OCI-LY7 (cell line): ENCODE results near the gene HLA-DRB5. TPM values are rescaled to one million over a fixed set of nuclear protein-coding genes. Genes with fewer than 3 reads are reported as not detected.

Experiments
- BruUV-seq: library from RNA; stranded (reverse); fragments of 400-500 nt; replicated peaks from 2 replicates; lab custom pipeline; 2021; lab: Mats Ljungman, UMichigan
- CTCF ChIA-PET: fragments of 300-600 bp; sonication (Branson Sonifier 250); formaldehyde crosslinking; loops from one replicate; lab custom pipeline; 2022; ENCODE audit warnings: antibody characterized with exemption; ENCODE audit not compliant: unreplicated experiment; lab: Charles Lee
- POLR2A ChIA-PET: fragments of 300-600 bp; sonication (Branson Sonifier 250); formaldehyde crosslinking; loops from one replicate; lab custom pipeline; 2022; ENCODE audit warnings: antibody characterized with exemption; lab: Charles Lee
- DNase-seq: peaks from one replicate; pipeline ENCODE4 v3.0.0-alpha.2; 2015; ENCODE audit warnings: low spot score
- H2AFZ ChIP-seq: fragments of 200-600 bp; sonication (generic), shearing (Covaris generic); 2 replicates; pipeline ENCODE4 v1.6.1; 2014; ENCODE audit warnings: mild to moderate bottlenecking, antibody characterized with exemption, low read length, moderate library complexity
- H3K27ac ChIP-seq: fragments of 200-600 bp; sonication (generic); 2 replicates; pipeline ENCODE4 v1.5.1; 2014; ENCODE audit warnings: mixed run types, low read depth, mild to moderate bottlenecking, moderate library complexity, low read length, inconsistent platforms; ENCODE audit not compliant: poor library complexity, severe bottlenecking
- H3K36me3 ChIP-seq: fragments of 200-600 bp; sonication (generic); 2 replicates; pipeline ENCODE4 v1.6.1; 2014; ENCODE audit warnings: mild to moderate bottlenecking, antibody characterized with exemption, low read length, moderate library complexity, mixed read lengths; ENCODE audit not compliant: insufficient read depth
- H3K4me1 ChIP-seq: fragments of 200-600 bp; sonication (generic); 2 replicates; pipeline ENCODE4 v1.5.1; 2014; ENCODE audit warnings: mild to moderate bottlenecking, low read length; ENCODE audit not compliant: insufficient read depth, poor library complexity, severe bottlenecking
- H3K4me2 ChIP-seq: fragments of 200-600 bp; sonication (generic); 2 replicates; pipeline ENCODE4 v1.6.1; 2014; ENCODE audit warnings: mild to moderate bottlenecking, low read length
- H3K4me3 ChIP-seq: fragments of 200-600 bp; sonication (generic); 2 replicates; pipeline ENCODE4 v1.5.1; 2014; ENCODE audit warnings: mild to moderate bottlenecking, low read depth, low read length; ENCODE audit not compliant: poor library complexity, severe bottlenecking
- H3K79me2 ChIP-seq: fragments of 200-600 bp; sonication (generic); 2 replicates; pipeline ENCODE4 v1.6.1; 2016; ENCODE audit warnings: low read depth, mild to moderate bottlenecking, low read length, moderate library complexity, mixed read lengths; ENCODE audit not compliant: insufficient read depth
- H3K9me2 ChIP-seq: fragments of 200-600 bp; sonication (generic); 2 replicates; pipeline ENCODE4 v1.6.1; 2016; ENCODE audit warnings: mild to moderate bottlenecking, low read length, mixed read lengths; ENCODE audit not compliant: insufficient read depth
- H3K9me3 ChIP-seq: fragments of 200-600 bp; sonication (generic); 2 replicates; pipeline ENCODE4 v1.6.1; 2014; ENCODE audit warnings: mild to moderate bottlenecking, mixed run types, low read length, mixed read lengths
- H4K20me1 ChIP-seq: fragments of 200-600 bp; sonication (generic); 2 replicates; pipeline ENCODE4 v1.6.1; 2014; ENCODE audit warnings: mild to moderate bottlenecking, antibody characterized with exemption, low read length, moderate library complexity, mixed read lengths; ENCODE audit not compliant: insufficient read depth
- CTCF ChIP-seq: fragments of 200-600 bp; sonication (generic); conservative IDR thresholded peaks from 2 replicates; pipeline ENCODE4 v1.5.1; 2014; ENCODE audit warnings: mild to moderate bottlenecking, antibody characterized with exemption, low read length, moderate library complexity, mixed read lengths
- EZH2phosphoT487 ChIP-seq: fragments of 200-600 bp; sonication (generic); IDR thresholded peaks from 2 replicates; pipeline ENCODE4 v1.6.1; 2018; ENCODE audit warnings: low read depth, borderline replicate concordance, mild to moderate bottlenecking, mixed run types, antibody characterized with exemption, low read length, moderate library complexity, mixed read lengths
- intact Hi-C: fragments of 100-400 bp; cut with micrococcal nuclease; formaldehyde crosslinking; loops from one replicate; pipeline ENCODE4 v1.10.0; 2022; ENCODE audit not compliant: unreplicated experiment
- total RNA-seq, 2 experiments: library from RNA; depleted of rRNA in 1 of 2; stranded (reverse); fragments of >200 nt in 1 of 2; shearing (Covaris generic) in 1 of 2; gene quantifications; 2 replicates each; pipeline ENCODE4 v1.2.3, GENCODE V29; 2014 to 2022

The HLA-DRB5 gene
- total RNA-seq, 2 experiments from 2014 or later = 1.9 to 6.1 TPM

- POLR2A ChIA-PET = no interaction called here
- H3K36me3 ChIP-seq = no peaks in the 10 kb centered on the region
- CTCF ChIA-PET = no interaction called here
- no peak overlapping the region for H3K4me3 ChIP-seq
- H3K4me1 ChIP-seq = no peaks in the 10 kb centered on the region
- BruUV-seq = no TSS peak
- no peak overlapping the region for H3K27ac ChIP-seq
- no peak overlapping the region for H2AFZ ChIP-seq
- no peaks in the 10 kb centered on the region for H3K9me2 ChIP-seq
- H3K9me3 ChIP-seq = no peaks in the 10 kb centered on the region
- no peaks in the 10 kb centered on the region for H3K79me2 ChIP-seq
- intact Hi-C loops = no loop called here
- H4K20me1 ChIP-seq = no peaks in the 10 kb centered on the region
- no peak for TF ChIP-seq CTCF
- no peak for TF ChIP-seq EZH2phosphoT487
- H3K4me2 ChIP-seq = no peak overlapping the region
- DNase-seq = no peak
These were observed 36.9 kb upstream of the HLA-DRB5 start for GRCh38 chr6:32566957-32567356.

GRCh38 chr6:32565511-32565910, 35.4 kb upstream of the HLA-DRB5 start:
- POLR2A ChIA-PET = no interaction called here
- H3K4me3 ChIP-seq = no peak overlapping the region

More at GRCh38 chr6:32565511-32565910, 35.4 kb upstream of the HLA-DRB5 start:
- no peaks in the 10 kb centered on the region for H3K36me3 ChIP-seq
- H4K20me1 ChIP-seq = no peaks in the 10 kb centered on the region
- H3K4me2 ChIP-seq = no peak overlapping the region
- DNase-seq = no peak
- CTCF ChIA-PET = no interaction called here
- intact Hi-C loops = no loop called here
- no peaks in the 10 kb centered on the region for H3K9me2 ChIP-seq
- H3K9me3 ChIP-seq = no peaks in the 10 kb centered on the region
- TF ChIP-seq EZH2phosphoT487 (no peak), CTCF (no peak)
- H3K79me2 ChIP-seq = no peaks in the 10 kb centered on the region
- no peak overlapping the region for H3K27ac ChIP-seq
- H2AFZ ChIP-seq = no peak overlapping the region
- no TSS peak for BruUV-seq
- no peaks in the 10 kb centered on the region for H3K4me1 ChIP-seq
